Measurements from ENCODE around the gene ABITRAM.

GRCh38 chr9:108967916-108968315, 33.7 kb downstream of the ABITRAM start:
- TF ChIP-seq CTCF (IDR thresholded peaks at IDR 0.05): no peak
- no peak for TF ChIP-seq POLR2A (IDR thresholded peaks at IDR 0.05)

Measured in adrenal gland (tissue), 5 donors.